Stimulated activated CD4-positive, alpha-beta T cell treated with anti-CD3 and anti-CD28 coated beads, Interleukin-4, amount 100 ng/mL, for 4 hours (primary cell): ENCODE data around the gene PLEKHO2.
"Not testable (repeated sequence)": the region's sequence is repeated elsewhere in the genome, so short reads cannot be mapped to it uniquely, and the experiment has no call there.

Source experiments
- DNase-seq, 2 experiments: peaks; one replicate each; pipeline ENCODE4 v3.0.0-alpha.2; 2020

The PLEKHO2 gene

GRCh38 chr15:64841344-64842095, at the start of gene PLEKHO2:
TSS of gene PLEKHO2 (plus strand) at chr15:64841915. CDS start at chr15:64842017, 102 bp downstream.
- DNase-seq = peak; percentile 81 to 84

GRCh38 chr15:64792282-64792681, 49.4 kb upstream of the PLEKHO2 start:
- no peak for DNase-seq

- DNase-seq = not testable (repeated sequence)
Observed at GRCh38 chr15:64795299-64795698, 46.4 kb upstream of the PLEKHO2 start.

GRCh38 chr15:64795921-64796320, 45.8 kb upstream of the PLEKHO2 start:
- DNase-seq = not testable (repeated sequence)

GRCh38 chr15:64798905-64799304, 42.8 kb upstream of the PLEKHO2 start:
- DNase-seq = not testable (repeated sequence)

GRCh38 chr15:64800476-64800875, 41.2 kb upstream of the PLEKHO2 start:
- DNase-seq = no peak

GRCh38 chr15:64803526-64803925, 38.2 kb upstream of the PLEKHO2 start:
- no peak for DNase-seq

- DNase-seq = no peak
Observed at GRCh38 chr15:64804619-64805018, 37.1 kb upstream of the PLEKHO2 start.

GRCh38 chr15:64806509-64806908, 35.2 kb upstream of the PLEKHO2 start:
- DNase-seq = no peak

GRCh38 chr15:64807051-64807749, 34.5 kb upstream of the PLEKHO2 start:
- DNase-seq = no peak

GRCh38 chr15:64807751-64808222, 33.9 kb upstream of the PLEKHO2 start:
- no peak for DNase-seq

GRCh38 chr15:64808785-64809453, 32.8 kb upstream of the PLEKHO2 start:
- DNase-seq = no peak

- peak; percentile 50 to 69 for DNase-seq
Observed at GRCh38 chr15:64809649-64810496, 31.8 kb upstream of the PLEKHO2 start.

- DNase-seq = no peak
Observed at GRCh38 chr15:64810497-64811326, 31.0 kb upstream of the PLEKHO2 start.

- DNase-seq = no peak
Observed at GRCh38 chr15:64813075-64813474, 28.6 kb upstream of the PLEKHO2 start.

GRCh38 chr15:64814283-64814682, 27.4 kb upstream of the PLEKHO2 start:
- DNase-seq = not testable (repeated sequence)

- DNase-seq = not testable (repeated sequence)
Observed at GRCh38 chr15:64814965-64815364, 26.8 kb upstream of the PLEKHO2 start.

- no peak for DNase-seq
Observed at GRCh38 chr15:64816452-64816851, 25.3 kb upstream of the PLEKHO2 start.

- no peak for DNase-seq
Observed at GRCh38 chr15:64824929-64825430, 16.7 kb upstream of the PLEKHO2 start.

GRCh38 chr15:64825431-64826294, 16.1 kb upstream of the PLEKHO2 start, which contains the start of gene PIF1:
TSS of gene PIF1 (minus strand) at chr15:64825647. CDS start at chr15:64824335, 1,312 bp downstream.
- DNase-seq = peak; percentile 70 to 86
